ENCODE data around the gene VCAN.

VCAN gene

DNA sequence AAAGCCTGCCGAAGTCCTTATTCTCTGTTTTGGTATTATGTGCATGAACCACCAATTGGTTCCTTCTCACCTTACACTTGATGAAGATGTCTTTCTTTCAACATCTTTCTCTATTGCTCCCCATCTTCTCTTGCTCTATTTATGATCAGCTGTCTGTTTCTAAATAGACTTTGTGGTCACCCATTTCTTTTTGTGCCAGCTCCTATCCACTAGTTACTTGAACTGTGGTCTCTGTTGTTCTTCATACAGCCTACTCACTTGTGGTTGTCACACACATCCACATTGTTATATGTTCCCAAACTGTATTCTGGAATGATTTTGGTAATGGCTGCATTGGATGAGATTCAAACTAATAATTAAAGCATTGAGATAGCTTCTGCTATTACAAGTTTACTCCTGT is 11.4 kb downstream of the VCAN start:
- H3K27ac ChIP-seq: no peak overlapping the region
- DNase-seq: no peak
- no peaks in the 10 kb centered on the region for H3K4me1 ChIP-seq
- intact Hi-C loops (cut with DNase I; ENCODE audit: low total_unique reads): no loop called here
- TF ChIP-seq, protein P1, sequence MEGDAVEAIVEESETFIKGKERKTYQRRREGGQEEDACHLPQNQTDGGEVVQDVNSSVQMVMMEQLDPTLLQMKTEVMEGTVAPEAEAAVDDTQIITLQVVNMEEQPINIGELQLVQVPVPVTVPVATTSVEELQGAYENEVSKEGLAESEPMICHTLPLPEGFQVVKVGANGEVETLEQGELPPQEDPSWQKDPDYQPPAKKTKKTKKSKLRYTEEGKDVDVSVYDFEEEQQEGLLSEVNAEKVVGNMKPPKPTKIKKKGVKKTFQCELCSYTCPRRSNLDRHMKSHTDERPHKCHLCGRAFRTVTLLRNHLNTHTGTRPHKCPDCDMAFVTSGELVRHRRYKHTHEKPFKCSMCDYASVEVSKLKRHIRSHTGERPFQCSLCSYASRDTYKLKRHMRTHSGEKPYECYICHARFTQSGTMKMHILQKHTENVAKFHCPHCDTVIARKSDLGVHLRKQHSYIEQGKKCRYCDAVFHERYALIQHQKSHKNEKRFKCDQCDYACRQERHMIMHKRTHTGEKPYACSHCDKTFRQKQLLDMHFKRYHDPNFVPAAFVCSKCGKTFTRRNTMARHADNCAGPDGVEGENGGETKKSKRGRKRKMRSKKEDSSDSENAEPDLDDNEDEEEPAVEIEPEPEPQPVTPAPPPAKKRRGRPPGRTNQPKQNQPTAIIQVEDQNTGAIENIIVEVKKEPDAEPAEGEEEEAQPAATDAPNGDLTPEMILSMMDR (IDR thresholded peaks at IDR 0.05): no peak
- peaks cover 0 to 2% (median 0%) of the 10 kb centered on the region in 3 donors for H3K36me3 ChIP-seq
- H3K9me3 ChIP-seq: no peaks in the 10 kb centered on the region
- H3K27me3 ChIP-seq: no peaks in the 10 kb centered on the region
- no peak overlapping the region for H3K4me3 ChIP-seq

DNA sequence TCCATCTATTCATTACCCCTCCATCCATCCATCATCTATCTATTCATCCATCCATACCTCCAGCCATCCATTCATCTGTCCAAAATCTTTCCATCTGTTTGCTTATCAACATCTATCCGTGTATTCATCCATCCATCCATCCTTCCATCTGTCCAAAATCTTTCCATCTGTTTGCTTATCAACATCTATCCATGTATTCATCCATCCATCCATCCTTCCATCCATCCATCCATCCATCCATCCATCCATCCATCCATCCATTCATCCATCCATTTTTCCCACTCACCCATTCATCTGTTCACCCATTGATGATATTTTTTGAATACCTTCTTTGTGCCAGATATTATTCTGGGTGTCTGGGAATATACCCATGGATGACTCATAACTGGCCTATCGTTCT is 12.8 kb downstream of the VCAN start:
- Histone ChIP-seq H3K27me3 (no peaks in the 10 kb centered on the region), H3K36me3 (peaks cover 0 to 2% (median 0%) of the 10 kb centered on the region in 3 donors), H3K9me3 (no peaks in the 10 kb centered on the region), H3K4me3 (no peak overlapping the region), H3K4me1 (no peaks in the 10 kb centered on the region), H3K27ac (no peak overlapping the region)
- no peak for DNase-seq
- TF ChIP-seq, protein P1 (IDR thresholded peaks at IDR 0.05): no peak
- intact Hi-C loops (cut with DNase I; ENCODE audit: low total_unique reads): no loop called here

DNA sequence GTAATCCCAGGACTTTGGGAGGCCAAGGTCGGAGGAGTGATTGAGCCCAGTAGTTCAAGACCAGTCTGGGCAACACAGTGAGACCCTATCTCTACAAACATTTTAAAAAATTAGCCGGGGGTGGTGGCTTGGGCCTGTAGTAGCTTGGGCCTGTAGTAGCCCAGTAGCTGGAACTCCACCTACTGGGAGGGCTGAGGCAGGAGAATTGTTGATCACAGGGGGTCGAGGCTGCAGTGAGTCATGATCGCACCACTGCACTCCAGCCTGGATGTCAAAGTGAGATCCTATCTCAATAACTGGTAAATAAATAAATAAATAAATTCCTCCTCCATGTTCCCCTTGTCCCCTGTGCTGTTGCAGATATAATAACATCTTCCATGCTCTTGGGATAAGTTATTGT is 14.3 kb downstream of the VCAN start:
- TF ChIP-seq, protein P1 (IDR thresholded peaks at IDR 0.05): no peak
- no peaks in the 10 kb centered on the region for H3K27me3 ChIP-seq
- H3K9me3 ChIP-seq: no peaks in the 10 kb centered on the region
- H3K4me3 ChIP-seq: no peak overlapping the region
- peaks cover 5 to 13% (median 6%) of the 10 kb centered on the region in 3 donors for H3K36me3 ChIP-seq
- no peak overlapping the region for H3K27ac ChIP-seq
- intact Hi-C loops (cut with DNase I; ENCODE audit: low total_unique reads): no loop called here
- no peak for DNase-seq
- no peaks in the 10 kb centered on the region for H3K4me1 ChIP-seq

DNA sequence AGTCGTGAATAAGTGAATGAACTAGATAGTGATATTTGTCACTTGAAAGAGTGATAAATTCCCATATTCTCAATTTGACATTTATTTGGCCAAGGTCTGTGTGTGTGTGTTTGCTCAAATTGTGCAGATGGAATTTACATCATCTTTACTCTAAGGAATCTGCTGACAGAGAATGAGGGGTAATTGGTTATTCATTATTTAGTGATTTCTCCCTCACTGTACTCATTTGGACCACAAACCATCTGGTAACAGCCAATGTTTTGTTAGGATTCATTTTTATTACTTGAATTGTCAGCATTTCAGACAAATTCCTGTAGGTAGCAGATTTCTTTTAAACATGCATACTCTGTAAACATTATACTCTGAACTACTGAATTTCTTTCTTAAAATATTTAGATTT is 15.6 kb downstream of the VCAN start:
- no peak for DNase-seq
- Histone ChIP-seq H3K4me3 (no peak overlapping the region), H3K4me1 (no peaks in the 10 kb centered on the region), H3K27ac (no peak overlapping the region), H3K36me3 (peaks cover 5 to 16% (median 6%) of the 10 kb centered on the region in 3 donors), H3K27me3 (no peaks in the 10 kb centered on the region), H3K9me3 (no peaks in the 10 kb centered on the region)
- TF ChIP-seq, protein P1 (IDR thresholded peaks at IDR 0.05): no peak
- intact Hi-C loops (cut with DNase I; ENCODE audit: low total_unique reads): no loop called here

DNA sequence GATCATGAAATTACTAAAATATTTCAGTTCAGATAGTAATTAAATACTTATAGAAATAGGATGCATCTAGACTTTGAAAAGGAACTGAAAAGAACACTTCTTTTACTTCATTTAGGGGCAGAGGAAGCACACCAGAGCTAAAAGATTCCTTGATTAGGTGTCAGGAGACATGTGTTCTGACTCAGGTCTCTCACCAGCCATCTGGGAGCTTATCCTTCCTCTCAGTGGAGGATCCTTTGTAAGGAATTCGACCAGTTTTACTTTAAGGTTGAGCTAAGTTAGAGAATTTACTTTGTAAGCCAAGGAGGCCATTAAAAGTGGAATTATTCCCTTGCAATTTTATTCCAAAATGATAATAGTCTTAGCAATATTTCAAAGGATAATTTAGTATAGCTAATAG is 16.7 kb downstream of the VCAN start:
- TF ChIP-seq, protein P1 (IDR thresholded peaks at IDR 0.05): no peak
- DNase-seq: no peak
- H3K27ac ChIP-seq: no peak overlapping the region

DNA sequence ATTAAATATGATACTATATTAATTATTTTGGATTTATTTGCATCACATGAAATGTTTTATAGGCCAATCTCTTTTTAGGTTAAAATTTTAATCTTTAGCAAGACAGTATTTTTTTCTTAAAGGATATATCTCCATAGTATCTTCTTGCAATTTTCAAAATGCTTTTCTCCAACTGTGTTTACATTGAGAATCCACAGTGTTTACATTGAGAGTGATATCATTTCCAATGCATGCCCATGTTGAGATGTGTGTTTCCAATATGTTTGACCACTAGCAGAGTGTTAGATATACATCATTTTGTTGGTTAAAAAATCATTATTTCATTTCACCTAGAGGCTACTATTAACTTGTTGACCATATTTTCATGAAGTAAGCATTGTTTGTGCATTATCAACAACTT is 17.3 kb downstream of the VCAN start:
- intact Hi-C loops (cut with DNase I; ENCODE audit: low total_unique reads): no loop called here
- no peak for DNase-seq
- H3K9me3 ChIP-seq: no peaks in the 10 kb centered on the region
- no peak overlapping the region for H3K27ac ChIP-seq
- peaks cover 5 to 28% (median 6%) of the 10 kb centered on the region in 3 donors for H3K36me3 ChIP-seq
- no peak overlapping the region for H3K4me3 ChIP-seq
- no peaks in the 10 kb centered on the region for H3K27me3 ChIP-seq
- TF ChIP-seq, protein P1 (IDR thresholded peaks at IDR 0.05): no peak
- H3K4me1 ChIP-seq: no peaks in the 10 kb centered on the region

More for the DNA sequence above, 16.7 kb downstream of the VCAN start:
- H3K4me1 ChIP-seq: no peaks in the 10 kb centered on the region
- intact Hi-C loops (cut with DNase I; ENCODE audit: low total_unique reads): no loop called here
- H3K36me3 ChIP-seq: peaks cover 5 to 23% (median 6%) of the 10 kb centered on the region in 3 donors
- H3K27me3 ChIP-seq: no peaks in the 10 kb centered on the region
- no peaks in the 10 kb centered on the region for H3K9me3 ChIP-seq
- no peak overlapping the region for H3K4me3 ChIP-seq
